Fibroblast of the conjunctiva (primary cell): Measurements from ENCODE around the gene PJA2.
"Not testable (repeated sequence)": the region's sequence is repeated elsewhere in the genome, so short reads cannot be mapped to it uniquely, and the experiment has no call there.

Experiments used
- DNase-seq: peaks from one replicate; pipeline ENCODE4 v3.0.0-alpha.2; 2010; ENCODE audit warnings: low read depth

PJA2 gene

GRCh38 chr5:109309326-109310063 is 100.3 kb downstream of the PJA2 start:
- no peak for DNase-seq

DNA sequence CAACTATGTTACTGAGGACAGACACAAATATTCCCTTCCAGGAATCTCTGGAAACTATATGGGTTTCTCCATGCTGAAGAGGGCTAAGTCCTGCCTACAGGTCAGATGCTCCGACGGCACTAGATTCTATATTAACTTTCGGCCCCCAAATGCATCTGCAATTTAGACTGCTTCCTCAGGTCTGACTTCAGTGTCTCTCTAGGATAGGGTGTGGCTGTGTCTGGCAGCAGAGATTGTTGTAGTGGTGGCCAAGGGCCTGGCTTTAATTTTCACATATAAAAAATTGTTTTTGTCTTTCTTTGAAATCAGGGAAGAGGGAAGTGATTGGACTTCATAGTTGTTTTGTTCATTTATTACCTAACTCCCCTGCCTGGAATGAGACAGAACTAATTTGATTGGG is 101.8 kb downstream of the PJA2 start:
- no peak for DNase-seq

DNA sequence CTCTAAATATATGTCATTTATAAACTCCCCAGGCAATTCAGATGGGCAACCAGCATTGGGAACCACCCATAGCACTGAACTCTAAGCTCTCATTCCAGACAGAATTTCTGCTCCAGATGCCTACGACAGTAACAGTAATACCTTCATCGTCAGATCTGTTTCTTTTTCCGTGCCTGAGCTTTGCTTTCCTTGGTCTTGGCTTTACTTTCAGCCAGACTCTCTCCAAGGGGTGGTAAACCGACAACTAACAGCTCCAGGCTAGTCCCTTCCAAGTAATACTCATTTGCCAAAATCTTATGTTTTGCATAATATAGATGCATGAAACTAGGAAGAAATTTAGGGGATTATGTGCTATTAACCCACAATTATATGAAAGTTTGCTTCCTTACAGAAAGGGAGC is 102.3 kb downstream of the PJA2 start:
- no peak for DNase-seq

DNA sequence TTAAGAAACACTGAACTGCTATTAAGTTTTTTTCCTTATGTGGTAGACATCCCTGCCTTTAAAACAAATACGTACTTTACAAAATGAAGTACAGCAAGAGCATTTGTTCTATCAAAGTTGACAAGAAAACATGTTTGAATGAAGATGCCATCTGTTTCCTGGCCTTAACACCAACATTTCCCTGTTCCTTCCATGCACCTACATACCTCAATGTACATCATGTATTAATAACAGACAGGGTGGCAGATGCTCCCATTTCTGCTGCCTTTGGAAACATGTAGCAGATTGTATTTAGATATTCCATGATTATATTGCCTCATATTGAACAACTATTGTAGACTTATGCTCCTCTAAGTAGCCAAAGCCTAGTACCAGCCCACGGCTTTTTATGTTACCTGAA is 104.4 kb downstream of the PJA2 start:
- DNase-seq, result no peak

GRCh38 chr5:109304309-109304708 is 105.5 kb downstream of the PJA2 start:
- no peak for DNase-seq

DNA sequence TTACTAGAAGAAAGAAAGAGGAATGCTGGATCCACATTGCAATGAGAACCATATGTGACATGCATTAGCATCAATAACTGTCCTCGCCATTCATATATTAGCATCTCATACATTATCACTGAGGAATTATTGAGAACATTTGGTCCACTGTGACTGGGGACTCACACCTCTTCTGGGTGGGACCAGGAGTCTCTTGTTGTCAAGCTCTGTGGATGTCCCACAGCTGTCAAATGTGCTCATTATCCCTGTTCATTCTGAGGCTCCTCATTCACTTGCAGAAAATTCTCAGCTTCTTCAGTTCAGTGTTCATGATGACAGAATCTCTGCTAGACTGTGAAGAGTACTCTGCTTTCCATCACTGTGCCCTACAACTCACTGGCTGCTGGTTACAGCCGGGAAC is 109.4 kb downstream of the PJA2 start:
- no peak for DNase-seq

GRCh38 chr5:109299557-109299956 is 110.2 kb downstream of the PJA2 start:
- DNase-seq, result no peak

- DNase-seq, result no peak
Observed at GRCh38 chr5:109298794-109299193, 111.0 kb downstream of the PJA2 start.

DNA sequence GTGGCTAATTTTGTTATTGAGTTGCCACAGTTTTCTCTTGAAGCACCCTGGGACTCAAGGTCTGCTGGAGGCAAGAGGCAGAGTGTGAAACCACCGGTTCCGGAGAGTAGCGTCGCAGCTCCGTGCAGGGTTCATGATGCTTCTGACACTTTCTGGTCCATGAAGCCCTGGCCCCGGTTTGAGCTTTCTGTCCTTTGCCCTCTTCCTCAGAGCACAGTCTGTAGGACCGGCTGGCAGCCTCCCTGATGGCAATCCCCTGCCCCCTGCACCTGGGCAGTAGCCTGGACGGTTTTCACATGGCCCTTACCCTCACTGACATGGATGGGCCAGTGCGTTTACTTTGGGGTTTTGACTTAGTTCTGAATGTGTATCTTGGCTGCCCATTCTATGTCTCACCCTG is 111.9 kb downstream of the PJA2 start:
- DNase-seq, result no peak

DNA sequence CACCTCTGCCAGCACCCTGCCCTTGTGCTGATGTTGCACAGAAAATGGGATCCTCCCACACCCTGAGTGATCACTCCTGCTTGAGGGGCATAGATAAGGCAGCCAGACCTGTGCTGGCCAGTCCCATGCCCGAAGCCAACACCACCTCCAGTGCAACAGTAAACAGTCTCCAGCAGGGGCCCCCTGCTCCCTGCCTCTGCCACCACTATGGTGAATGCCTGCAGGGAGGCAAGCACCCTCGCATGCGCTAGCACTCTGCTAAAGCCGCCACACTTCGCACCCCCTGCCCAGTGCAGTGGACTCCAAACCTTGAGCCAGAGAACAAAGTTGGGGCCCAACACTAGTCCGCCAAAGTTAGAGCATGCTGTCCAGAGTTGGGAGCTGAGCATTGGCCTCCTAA is 118.7 kb downstream of the PJA2 start:
- no peak for DNase-seq

GRCh38 chr5:109290231-109290630 is 119.5 kb downstream of the PJA2 start:
- no peak for DNase-seq

DNA sequence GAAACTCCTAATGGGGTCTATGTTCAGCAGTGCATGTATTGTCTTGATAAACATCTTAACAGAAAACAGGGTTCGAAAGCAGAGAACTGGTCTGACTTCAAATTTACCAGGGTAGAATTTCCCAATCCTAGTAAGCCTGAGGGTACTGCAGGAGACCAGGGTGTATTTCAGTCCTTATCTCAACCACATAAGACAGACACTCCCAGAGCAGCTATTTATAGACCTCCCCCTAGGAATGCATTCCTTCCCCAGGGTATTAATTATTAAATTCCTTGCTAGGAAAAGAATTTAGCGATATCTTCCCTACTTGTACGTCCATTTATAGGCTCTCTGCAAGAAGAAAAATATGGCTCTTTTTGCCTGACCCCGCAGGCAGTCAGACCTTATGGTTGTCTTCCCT is 123.1 kb downstream of the PJA2 start:
- DNase-seq, result not testable (repeated sequence)
